Activated naive CD4-positive, alpha-beta T cell treated with anti-CD3 and anti-CD28 coated beads, Interleukin-2, amount 10 ng/mL, durations not matched to agents 7 days and 5 days (primary cell): ENCODE results near the gene SKA1.
"Not testable (repeated sequence)": the region's sequence is repeated elsewhere in the genome, so short reads cannot be mapped to it uniquely, and the experiment has no call there.

ENCODE experiments used
- CTCF ChIA-PET: fragments of 350-600 bp; sonication (Branson Sonifier 250); formaldehyde crosslinking; loops from one replicate; lab custom pipeline; 2021; ENCODE audit warnings: antibody characterized with exemption; lab: Charles Lee
- DNase-seq: peaks from one replicate; pipeline ENCODE4 v3.0.0-alpha.2; 2020
- H3K27ac Mint-ChIP-seq: one replicate; pipeline ENCODE4 v1.8.0; 2021; ENCODE audit warnings: mild to moderate bottlenecking, moderate library complexity, mixed read lengths
- H3K27me3 Mint-ChIP-seq: one replicate; pipeline ENCODE4 v1.8.0; 2021; ENCODE audit warnings: mild to moderate bottlenecking, mixed read lengths
- H3K36me3 Mint-ChIP-seq: one replicate; pipeline ENCODE4 v1.8.0; 2021; ENCODE audit warnings: mixed read lengths
- H3K4me1 Mint-ChIP-seq: one replicate; pipeline ENCODE4 v1.8.0; 2021; ENCODE audit warnings: mixed read lengths
- H3K4me3 Mint-ChIP-seq: one replicate; pipeline ENCODE4 v1.8.0; 2021; ENCODE audit warnings: mild to moderate bottlenecking, moderate library complexity, mixed read lengths
- H3K9me3 Mint-ChIP-seq: one replicate; pipeline ENCODE4 v1.8.0; 2021; ENCODE audit warnings: mixed read lengths

Gene SKA1

GRCh38 chr18:50369672-50370071 lies 5.2 kb upstream of the SKA1 start:
- H3K27ac Mint-ChIP-seq: no peak overlapping the region
- H3K4me3 Mint-ChIP-seq: no peak overlapping the region
- no peak for DNase-seq
- CTCF ChIA-PET: no interaction called here
- H3K9me3 Mint-ChIP-seq: peaks cover 15% of the 10 kb centered on the region
- H3K27me3 Mint-ChIP-seq: peaks cover 30% of the 10 kb centered on the region
- H3K4me1 Mint-ChIP-seq: peaks cover 12% of the 10 kb centered on the region
- H3K36me3 Mint-ChIP-seq: no peaks in the 10 kb centered on the region

- Mint-ChIP-seq H3K27ac (no peak overlapping the region), H3K9me3 (peaks cover 15% of the 10 kb centered on the region), H3K4me1 (peaks cover 32% of the 10 kb centered on the region), H3K4me3 (no peak overlapping the region), H3K27me3 (peaks cover 20% of the 10 kb centered on the region), H3K36me3 (peaks cover 10% of the 10 kb centered on the region)
- DNase-seq: no peak
- CTCF ChIA-PET: no interaction called here
Observed at GRCh38 chr18:50372743-50373142, 2.1 kb upstream of the SKA1 start.

GRCh38 chr18:50373561-50374219 lies 1.2 kb upstream of the SKA1 start:
- no peak for DNase-seq
- Mint-ChIP-seq H3K27ac (no peak overlapping the region), H3K4me3 (no peak overlapping the region), H3K4me1 (peaks cover 36% of the 10 kb centered on the region), H3K9me3 (peaks cover 15% of the 10 kb centered on the region), H3K27me3 (peaks cover 13% of the 10 kb centered on the region), H3K36me3 (peaks cover 15% of the 10 kb centered on the region)
- CTCF ChIA-PET: interaction anchor here (2.1 kb wide), 1 partner anchor 16 kb away, joined by 11 read pairs; no protein-coding TSS in a partner anchor

GRCh38 chr18:50374220-50374752 lies 560 bp upstream of the SKA1 start:
- CTCF ChIA-PET: interaction anchor here (1.0 to 2.1 kb wide), 2 partner anchors 17 to 157 kb away, joined by 4 to 11 read pairs; no protein-coding TSS in a partner anchor
- Mint-ChIP-seq H3K9me3 (peaks cover 15% of the 10 kb centered on the region), H3K27me3 (peaks cover 13% of the 10 kb centered on the region)

GRCh38 chr18:50377061-50377798 lies 2.4 kb downstream of the SKA1 start:
- H3K4me3 Mint-ChIP-seq: no peak overlapping the region
- no peak for DNase-seq
- peaks cover 5% of the 10 kb centered on the region for H3K9me3 Mint-ChIP-seq
- peaks cover 26% of the 10 kb centered on the region for H3K36me3 Mint-ChIP-seq
- H3K4me1 Mint-ChIP-seq: peaks cover 36% of the 10 kb centered on the region
- H3K27ac Mint-ChIP-seq: no peak overlapping the region
- no peaks in the 10 kb centered on the region for H3K27me3 Mint-ChIP-seq
- CTCF ChIA-PET: interaction anchor here (1.3 kb wide), 1 partner anchor 8 kb away, joined by 3 read pairs; no protein-coding TSS in a partner anchor

More at GRCh38 chr18:50374220-50374752, 560 bp upstream of the SKA1 start:
- H3K36me3 Mint-ChIP-seq: peaks cover 18% of the 10 kb centered on the region
- no peak for DNase-seq
- H3K4me1 Mint-ChIP-seq: peaks cover 36% of the 10 kb centered on the region
- peak overlapping the region; percentile 88 for H3K27ac Mint-ChIP-seq
- peak overlapping the region; percentile 86 for H3K4me3 Mint-ChIP-seq

- Mint-ChIP-seq H3K4me3 (no peak overlapping the region), H3K27me3 (no peaks in the 10 kb centered on the region), H3K9me3 (no peaks in the 10 kb centered on the region), H3K36me3 (peaks cover 52% of the 10 kb centered on the region), H3K27ac (no peak overlapping the region), H3K4me1 (no peaks in the 10 kb centered on the region)
- CTCF ChIA-PET: no interaction called here
- no peak for DNase-seq
Observed at GRCh38 chr18:50388988-50389387, 14.1 kb downstream of the SKA1 start.

- Mint-ChIP-seq H3K36me3 (peaks cover 38% of the 10 kb centered on the region), H3K27me3 (peaks cover 9% of the 10 kb centered on the region), H3K4me1 (no peaks in the 10 kb centered on the region), H3K4me3 (no peak overlapping the region), H3K27ac (no peak overlapping the region), H3K9me3 (no peaks in the 10 kb centered on the region)
- CTCF ChIA-PET: no interaction called here
- no peak for DNase-seq
Observed at GRCh38 chr18:50393802-50394201, 19.0 kb downstream of the SKA1 start.

- no peak overlapping the region for H3K4me3 Mint-ChIP-seq
- CTCF ChIA-PET: no interaction called here
- peaks cover 14% of the 10 kb centered on the region for H3K27me3 Mint-ChIP-seq
- H3K36me3 Mint-ChIP-seq: peaks cover 30% of the 10 kb centered on the region
- no peak overlapping the region for H3K27ac Mint-ChIP-seq
- DNase-seq: no peak
- no peaks in the 10 kb centered on the region for H3K4me1 Mint-ChIP-seq
- H3K9me3 Mint-ChIP-seq: no peaks in the 10 kb centered on the region
Observed at GRCh38 chr18:50395093-50395492, 20.2 kb downstream of the SKA1 start.

- H3K4me3 Mint-ChIP-seq: no peak overlapping the region
- CTCF ChIA-PET: no interaction called here
- no peaks in the 10 kb centered on the region for H3K4me1 Mint-ChIP-seq
- DNase-seq: no peak
- no peak overlapping the region for H3K27ac Mint-ChIP-seq
- peaks cover 28% of the 10 kb centered on the region for H3K36me3 Mint-ChIP-seq
- H3K9me3 Mint-ChIP-seq: no peaks in the 10 kb centered on the region
- H3K27me3 Mint-ChIP-seq: peaks cover 20% of the 10 kb centered on the region
Observed at GRCh38 chr18:50396005-50396660, 21.3 kb downstream of the SKA1 start.

- H3K27ac Mint-ChIP-seq: no peak overlapping the region
- H3K36me3 Mint-ChIP-seq: peaks cover 22% of the 10 kb centered on the region
- DNase-seq: no peak
- no peaks in the 10 kb centered on the region for H3K4me1 Mint-ChIP-seq
- CTCF ChIA-PET: interaction anchor here (1.5 kb wide), 1 partner anchor 16 kb away, joined by 3 read pairs; no protein-coding TSS in a partner anchor
- peaks cover 29% of the 10 kb centered on the region for H3K27me3 Mint-ChIP-seq
- H3K4me3 Mint-ChIP-seq: no peak overlapping the region
- no peaks in the 10 kb centered on the region for H3K9me3 Mint-ChIP-seq
Observed at GRCh38 chr18:50397023-50397422, 22.2 kb downstream of the SKA1 start.

- Mint-ChIP-seq H3K4me1 (no peaks in the 10 kb centered on the region), H3K27ac (no peak overlapping the region), H3K4me3 (no peak overlapping the region), H3K9me3 (no peaks in the 10 kb centered on the region), H3K36me3 (peaks cover 17% of the 10 kb centered on the region), H3K27me3 (peaks cover 40% of the 10 kb centered on the region)
- CTCF ChIA-PET: interaction anchor here (1.5 kb wide), 1 partner anchor 15 kb away, joined by 3 read pairs; no protein-coding TSS in a partner anchor
- DNase-seq: no peak
Observed at GRCh38 chr18:50398099-50398498, 23.3 kb downstream of the SKA1 start.

GRCh38 chr18:50398947-50399346 lies 24.1 kb downstream of the SKA1 start:
- DNase-seq: no peak
- H3K9me3 Mint-ChIP-seq: no peaks in the 10 kb centered on the region
- H3K27ac Mint-ChIP-seq: no peak overlapping the region
- H3K36me3 Mint-ChIP-seq: peaks cover 13% of the 10 kb centered on the region
- H3K4me1 Mint-ChIP-seq: no peaks in the 10 kb centered on the region
- H3K27me3 Mint-ChIP-seq: peaks cover 48% of the 10 kb centered on the region
- CTCF ChIA-PET: no interaction called here
- no peak overlapping the region for H3K4me3 Mint-ChIP-seq

- no peak for DNase-seq
- Mint-ChIP-seq H3K27ac (no peak overlapping the region), H3K9me3 (no peaks in the 10 kb centered on the region), H3K36me3 (peaks cover 7% of the 10 kb centered on the region), H3K27me3 (peaks cover 54% of the 10 kb centered on the region), H3K4me3 (no peak overlapping the region), H3K4me1 (no peaks in the 10 kb centered on the region)
- CTCF ChIA-PET: no interaction called here
Observed at GRCh38 chr18:50399582-50399981, 24.7 kb downstream of the SKA1 start.

GRCh38 chr18:50400438-50400837 lies 25.6 kb downstream of the SKA1 start:
- CTCF ChIA-PET, H3K36me3 Mint-ChIP-seq: not testable (repeated sequence)
- H3K27me3 Mint-ChIP-seq: peaks cover 63% of the 10 kb centered on the region

More at GRCh38 chr18:50400438-50400837, 25.6 kb downstream of the SKA1 start:
- not testable (repeated sequence) for H3K27ac Mint-ChIP-seq, H3K4me3 Mint-ChIP-seq, DNase-seq, H3K4me1 Mint-ChIP-seq, H3K9me3 Mint-ChIP-seq
